Brain microvascular endothelial cell (primary cell): Measurements from ENCODE around the gene BRS3.

Source experiments
- DNase-seq: peaks from one replicate; pipeline ENCODE4 v3.0.0-alpha.2; 2020
- H3K27ac ChIP-seq: fragments of 250-450 bp; sonication (Bioruptor Pico); 2 replicates; pipeline ENCODE4 v1.5.1; 2020; ENCODE audit warnings: mild to moderate bottlenecking, moderate library complexity
- H3K27me3 ChIP-seq: fragments of 250-450 bp; sonication (Bioruptor Pico); replicated peaks from 2 replicates; pipeline ENCODE4 v1.5.1; 2020; ENCODE audit warnings: mild to moderate bottlenecking
- H3K36me3 ChIP-seq: fragments of 250-450 bp; sonication (Bioruptor Pico); replicated peaks from 2 replicates; pipeline ENCODE4 v1.5.1; 2020; ENCODE audit warnings: mild to moderate bottlenecking
- H3K4me3 ChIP-seq: 2 replicates; pipeline ENCODE4 v1.5.1; 2011; ENCODE audit warnings: low read depth, mild to moderate bottlenecking, control low read depth, low read length, moderate library complexity
- in situ Hi-C: cut with HindIII; loops from 2 replicates; pipeline ENCODE4 v1.10.0; 2017; ENCODE audit warnings: low sequenced_read_pairs, low pct_ligation_motif_present
- TF ChIP-seq, protein P1 (sequence below): IDR thresholded peaks from 2 replicates; pipeline ENCODE4 v1.5.1; 2011; ENCODE audit warnings: low read depth, mild to moderate bottlenecking, moderate library complexity, low read length, control low read depth, inconsistent platforms; ENCODE audit errors: missing control alignments

The BRS3 gene

DNA sequence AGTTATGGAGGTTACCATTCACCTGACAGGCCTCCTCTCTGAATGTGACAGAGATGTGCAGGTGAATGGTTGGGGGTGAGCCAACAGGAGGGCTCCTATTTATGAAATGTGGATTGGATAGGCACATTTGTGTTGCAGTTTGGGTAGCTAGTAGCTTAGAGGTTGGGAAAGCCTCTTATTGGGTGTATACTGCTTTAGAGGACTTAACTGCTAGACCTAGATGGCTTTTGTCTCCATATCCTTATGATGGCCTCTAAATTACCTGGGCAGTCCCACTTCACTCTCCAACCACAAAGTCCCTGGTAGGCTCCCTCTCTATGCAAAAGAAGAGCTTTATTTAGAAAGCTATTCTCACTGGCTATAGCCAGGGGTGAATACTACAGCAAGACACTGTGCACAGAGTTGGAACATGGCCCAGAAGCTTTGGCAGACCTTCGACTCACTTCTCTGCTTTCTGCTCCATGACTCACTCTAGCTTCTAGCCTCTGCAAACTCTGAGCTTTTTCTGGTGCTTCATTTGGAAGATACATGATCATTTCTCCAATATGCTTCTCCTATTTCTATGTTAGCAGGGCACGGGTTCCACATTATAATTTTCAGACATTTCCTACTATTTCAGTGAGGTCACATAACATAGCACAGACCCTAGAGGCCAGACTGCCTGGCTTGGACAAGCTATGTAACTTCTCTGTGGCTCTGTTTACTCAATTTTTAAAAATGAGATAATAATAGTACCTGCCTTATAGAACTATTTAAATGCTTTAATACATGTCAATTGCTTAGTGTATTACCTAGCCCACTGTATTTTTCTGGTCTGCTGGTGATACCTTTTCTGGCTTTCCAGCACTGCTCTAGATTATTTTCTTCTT, 38.2 kb downstream of the BRS3 start:
- Histone ChIP-seq H3K36me3 (no peaks in the 10 kb centered on the region), H3K27me3 (no peaks in the 10 kb centered on the region), H3K27ac (no peak overlapping the region), H3K4me3 (no peak overlapping the region)
- TF ChIP-seq, protein P1, sequence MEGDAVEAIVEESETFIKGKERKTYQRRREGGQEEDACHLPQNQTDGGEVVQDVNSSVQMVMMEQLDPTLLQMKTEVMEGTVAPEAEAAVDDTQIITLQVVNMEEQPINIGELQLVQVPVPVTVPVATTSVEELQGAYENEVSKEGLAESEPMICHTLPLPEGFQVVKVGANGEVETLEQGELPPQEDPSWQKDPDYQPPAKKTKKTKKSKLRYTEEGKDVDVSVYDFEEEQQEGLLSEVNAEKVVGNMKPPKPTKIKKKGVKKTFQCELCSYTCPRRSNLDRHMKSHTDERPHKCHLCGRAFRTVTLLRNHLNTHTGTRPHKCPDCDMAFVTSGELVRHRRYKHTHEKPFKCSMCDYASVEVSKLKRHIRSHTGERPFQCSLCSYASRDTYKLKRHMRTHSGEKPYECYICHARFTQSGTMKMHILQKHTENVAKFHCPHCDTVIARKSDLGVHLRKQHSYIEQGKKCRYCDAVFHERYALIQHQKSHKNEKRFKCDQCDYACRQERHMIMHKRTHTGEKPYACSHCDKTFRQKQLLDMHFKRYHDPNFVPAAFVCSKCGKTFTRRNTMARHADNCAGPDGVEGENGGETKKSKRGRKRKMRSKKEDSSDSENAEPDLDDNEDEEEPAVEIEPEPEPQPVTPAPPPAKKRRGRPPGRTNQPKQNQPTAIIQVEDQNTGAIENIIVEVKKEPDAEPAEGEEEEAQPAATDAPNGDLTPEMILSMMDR: no peak
- peak; percentile 83 for DNase-seq
- in situ Hi-C loops: no loop called here

DNA sequence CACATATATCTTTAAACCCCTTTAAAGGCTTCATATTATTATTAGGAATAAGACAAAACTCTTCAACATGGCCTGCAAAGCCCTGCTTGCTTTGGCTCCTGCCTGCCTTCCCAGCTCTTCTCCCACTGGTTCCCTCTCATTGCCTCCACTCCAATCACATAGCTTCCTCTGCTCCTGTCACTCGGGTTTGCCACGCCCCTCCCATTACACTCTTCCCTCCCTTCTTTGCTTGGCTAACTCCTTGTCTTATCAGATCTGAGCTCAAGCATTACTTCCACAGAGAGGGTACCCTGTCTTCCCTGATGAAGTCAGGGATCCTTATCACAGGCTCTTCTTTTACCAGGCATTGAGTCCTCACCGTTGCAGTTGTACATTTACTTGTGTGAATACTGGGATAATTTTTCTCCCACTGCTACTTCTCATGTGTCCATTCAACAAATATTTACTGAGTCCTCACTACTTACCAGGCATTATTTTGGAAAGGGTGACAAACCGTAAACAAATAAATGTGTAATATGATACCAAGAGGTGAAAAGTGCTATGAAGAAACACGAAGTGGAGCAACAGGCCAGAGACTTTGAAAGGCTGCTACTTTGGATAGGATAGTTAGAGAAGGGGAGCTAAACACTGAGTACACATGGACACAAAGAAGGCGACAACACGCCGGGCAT, 41.0 kb downstream of the BRS3 start:
- TF ChIP-seq, protein P1: no peak
- DNase-seq: no peak
- Histone ChIP-seq H3K36me3 (no peaks in the 10 kb centered on the region), H3K27ac (no peak overlapping the region), H3K4me3 (no peak overlapping the region), H3K27me3 (no peaks in the 10 kb centered on the region)
- in situ Hi-C loops: no loop called here

DNA sequence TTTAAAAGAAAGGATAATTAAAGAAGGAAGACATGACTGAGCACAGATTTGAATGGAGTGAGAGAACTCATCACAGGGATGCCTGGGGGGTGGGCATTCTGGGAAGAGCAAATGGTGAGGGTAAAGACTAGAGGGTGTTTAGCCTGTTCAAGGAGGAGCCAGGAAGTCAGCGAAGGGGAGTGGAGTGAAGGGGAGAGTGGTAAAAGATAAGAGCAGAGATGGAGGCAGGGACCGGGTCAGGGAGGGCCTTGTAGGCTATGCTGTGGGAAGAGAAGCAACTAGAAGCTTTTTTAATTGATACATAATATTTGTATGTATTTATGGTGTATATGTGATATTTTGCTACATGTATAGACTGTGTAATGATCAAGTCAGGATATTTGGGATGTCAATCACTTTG, 42.0 kb downstream of the BRS3 start:
- Histone ChIP-seq H3K27ac (no peak overlapping the region), H3K27me3 (no peaks in the 10 kb centered on the region), H3K36me3 (no peaks in the 10 kb centered on the region), H3K4me3 (no peak overlapping the region)
- TF ChIP-seq, protein P1: no peak
- no peak for DNase-seq
- in situ Hi-C loops: no loop called here

DNA sequence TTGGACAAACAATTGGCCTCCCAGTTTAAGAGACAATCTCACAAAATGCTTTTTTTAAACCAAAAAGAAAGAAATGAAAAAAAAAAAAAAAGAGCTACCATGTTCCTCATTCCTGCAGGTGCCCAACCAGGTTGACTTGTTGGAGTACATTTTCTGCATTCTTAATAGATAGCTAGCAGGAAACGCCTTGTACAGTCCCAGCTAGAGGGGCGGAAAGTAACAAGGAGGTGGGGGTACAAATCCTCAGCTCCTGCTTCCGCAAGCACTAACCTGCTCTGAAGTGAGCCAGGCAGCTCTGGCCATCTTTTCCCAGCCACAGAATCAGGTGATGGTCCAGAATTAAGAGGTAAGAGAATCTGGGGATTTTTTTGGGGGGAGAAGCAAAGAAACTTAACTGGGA, 44.2 kb downstream of the BRS3 start, which contains the start of gene VGLL1:
Gene VGLL1, plus strand, starts transcription at position 265 of the 400 bp plus-strand sequence. CDS start 3,806 bp downstream, outside the sequence.
- Histone ChIP-seq H3K27ac (no peak within 1 kb of the TSS), H3K36me3 (no peaks in the 10 kb centered on the region), H3K27me3 (no peaks in the 10 kb centered on the region), H3K4me3 (no peak within 1 kb of the TSS)
- in situ Hi-C loops: no loop called here
- TF ChIP-seq, protein P1: no peak
- DNase-seq: no peak

DNA sequence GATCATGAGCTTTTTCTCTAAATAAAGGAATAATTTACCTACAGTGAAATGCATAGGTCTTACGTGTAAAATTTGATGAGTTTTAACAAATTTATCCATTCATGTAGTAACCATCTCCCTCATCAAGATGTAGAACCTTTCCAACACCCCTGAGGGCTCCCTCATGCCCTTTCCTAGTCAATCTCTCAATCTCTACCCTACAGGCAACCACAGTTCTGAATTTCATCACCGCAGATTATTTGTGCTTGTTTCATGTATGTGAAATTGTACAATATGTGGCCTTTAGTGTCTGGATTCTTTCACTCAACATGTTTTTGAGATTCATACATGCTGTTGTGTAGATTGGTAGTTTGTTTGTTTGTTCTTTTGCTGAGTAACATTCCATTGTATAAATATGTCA, 46.4 kb downstream of the BRS3 start:
- TF ChIP-seq, protein P1: no peak
- Histone ChIP-seq H3K27me3 (no peaks in the 10 kb centered on the region), H3K27ac (no peak overlapping the region), H3K36me3 (no peaks in the 10 kb centered on the region), H3K4me3 (no peak overlapping the region)
- no peak for DNase-seq
- in situ Hi-C loops: no loop called here
